Prostate gland (tissue), 2 donors: ENCODE results near the gene BMPER. TPM values are rescaled to one million over a fixed set of nuclear protein-coding genes. Genes with fewer than 3 reads are reported as not detected.

Experiments
- DNase-seq: peaks from one replicate; pipeline ENCODE4 v3.0.0-alpha.2; 2019; ENCODE audit warnings: low spot score
- H3K27ac ChIP-seq, 2 donors: fragments of 200-600 bp; sonication (generic); 2 replicates each; pipeline ENCODE4 v1.5.1; 2017 to 2019
- H3K27me3 ChIP-seq: fragments of 200-600 bp; sonication (generic); replicated peaks from 2 replicates; pipeline ENCODE4 v1.5.1; 2019; ENCODE audit not compliant: insufficient read depth
- H3K36me3 ChIP-seq, 2 donors: fragments of 200-600 bp; sonication (generic); 1 replicate in 1 of 2; 2 replicates in 1 of 2; pipeline versions ENCODE4 v1.5.1 to v1.8.1; 2017 to 2019
- H3K4me1 ChIP-seq: fragments of 200-600 bp; sonication (generic); replicated peaks from 2 replicates; pipeline ENCODE4 v1.5.1; 2019
- H3K4me3 ChIP-seq, 2 donors: fragments of 200-600 bp; sonication (generic); 2 replicates each; pipeline ENCODE4 v1.5.1; 2017 to 2019
- H3K9me3 ChIP-seq: fragments of 200-600 bp; sonication (generic); 2 replicates; pipeline ENCODE4 v1.5.1; 2017
- CTCF ChIP-seq, 4 experiments: fragments of 200-600 bp in 2 of 4; fragments of 450-650 bp in 2 of 4; sonication (generic) in 2 of 4; IDR thresholded peaks; 1 replicate in 3 of 4; 2 replicates in 1 of 4; pipeline ENCODE4 v1.5.1; 2016 to 2019; ENCODE audit warnings: antibody characterized with exemption in 4 of 4, mild to moderate bottlenecking in 2 of 4, moderate library complexity in 2 of 4
- POLR2A ChIP-seq: fragments of 450-650 bp; IDR thresholded peaks from one replicate; pipeline ENCODE4 v1.6.1; 2016; ENCODE audit warnings: antibody characterized with exemption, mild to moderate bottlenecking
- POLR2AphosphoS5 ChIP-seq: sonication (generic); formaldehyde crosslinking; IDR thresholded peaks from one replicate; pipeline ENCODE4 v1.6.1; 2017; ENCODE audit warnings: antibody characterized with exemption
- WGBS: methylation state at CpG from one replicate; pipeline ENCODE4 v1.1.5; 2018; 5-methylcytosine and 5-hydroxymethylcytosine counted together
- intact Hi-C: fragments of 100-400 bp; cut with DNase I; formaldehyde crosslinking; loops from one replicate; pipeline ENCODE4 v1.14.2; 2022
- total RNA-seq, 2 donors: library from RNA; depleted of rRNA; stranded (reverse); fragments of >200 nt; gene quantifications; one replicate each; pipeline ENCODE4 v1.1.0, GENCODE V29; 2016

Gene BMPER
- total RNA-seq, 2 donors from 2014 or later = 4.5 to 8.4 TPM

- DNase-seq = no peak
- WGBS = 65% methylated on average over 9 of the region's 9 CpGs
- intact Hi-C loops = loop anchor here (10.0 kb wide), 1 partner anchor 151 kb away; no protein-coding TSS in a partner anchor
- Histone ChIP-seq H3K4me3 (no peak overlapping the region), H3K4me1 (no peaks in the 10 kb centered on the region), H3K9me3 (no peaks in the 10 kb centered on the region), H3K27me3 (no peaks in the 10 kb centered on the region), H3K27ac (no peak overlapping the region), H3K36me3 (no peaks in the 10 kb centered on the region)
- peak; percentile 36 for TF ChIP-seq POLR2AphosphoS5
- TF ChIP-seq CTCF (IDR thresholded peaks at IDR 0.05) = no peak
Observed at GRCh38 chr7:34075523-34076370, 170.4 kb downstream of the BMPER start.

- H3K4me1 ChIP-seq = no peaks in the 10 kb centered on the region
- no peaks in the 10 kb centered on the region for H3K9me3 ChIP-seq
- no peaks in the 10 kb centered on the region for H3K27me3 ChIP-seq
- WGBS = 98% methylated on average over 2 of the region's 2 CpGs
- H3K27ac ChIP-seq = no peak overlapping the region
- no peak for DNase-seq
- no peaks in the 10 kb centered on the region for H3K36me3 ChIP-seq
- intact Hi-C loops = loop anchor here (10.0 kb wide), 1 partner anchor 152 kb away; no protein-coding TSS in a partner anchor
- TF ChIP-seq POLR2AphosphoS5 = no peak
- TF ChIP-seq POLR2A = no peak
- H3K4me3 ChIP-seq = no peak overlapping the region
Observed at GRCh38 chr7:34077168-34077567, 171.8 kb downstream of the BMPER start.

- DNase-seq = no peak
- H3K27ac ChIP-seq = no peak overlapping the region
- H3K4me3 ChIP-seq = no peak overlapping the region
- TF ChIP-seq CTCF (IDR thresholded peaks at IDR 0.05) (no peak), POLR2A (no peak), POLR2AphosphoS5 (no peak)
- WGBS = 89% methylated on average over 30 of the region's 30 CpGs
- H3K36me3 ChIP-seq = no peaks in the 10 kb centered on the region
- H3K27me3 ChIP-seq = no peaks in the 10 kb centered on the region
- intact Hi-C loops = loop anchor here (10.0 kb wide), 1 partner anchor 154 kb away; no protein-coding TSS in a partner anchor
- H3K9me3 ChIP-seq = no peaks in the 10 kb centered on the region
- H3K4me1 ChIP-seq = no peaks in the 10 kb centered on the region
Observed at GRCh38 chr7:34078864-34079263, 173.5 kb downstream of the BMPER start.

GRCh38 chr7:34080513-34080912 is 175.2 kb downstream of the BMPER start:
- Histone ChIP-seq H3K27ac (no peak overlapping the region), H3K9me3 (no peaks in the 10 kb centered on the region), H3K36me3 (no peaks in the 10 kb centered on the region), H3K4me1 (no peaks in the 10 kb centered on the region), H3K27me3 (no peaks in the 10 kb centered on the region), H3K4me3 (no peak overlapping the region)
- DNase-seq = no peak
- intact Hi-C loops = no loop called here
- WGBS = 70% methylated on average over 5 of the region's 5 CpGs
- TF ChIP-seq POLR2AphosphoS5 = no peak
- TF ChIP-seq POLR2A = no peak
- TF ChIP-seq CTCF (IDR thresholded peaks at IDR 0.05) = no peak

- Histone ChIP-seq H3K27ac (no peak overlapping the region), H3K9me3 (no peaks in the 10 kb centered on the region), H3K27me3 (no peaks in the 10 kb centered on the region), H3K4me1 (no peaks in the 10 kb centered on the region), H3K4me3 (no peak overlapping the region), H3K36me3 (no peaks in the 10 kb centered on the region)
- WGBS = 96% methylated on average over 1 of the region's 1 CpG
- intact Hi-C loops = no loop called here
- TF ChIP-seq POLR2A (no peak), CTCF (IDR thresholded peaks at IDR 0.05) (no peak), POLR2AphosphoS5 (no peak)
- DNase-seq = no peak
Observed at GRCh38 chr7:34081935-34082334, 176.6 kb downstream of the BMPER start.
